Left renal pelvis (tissue), 4 donors: ENCODE measurements around the gene CGN. TPM values are rescaled to one million over a fixed set of nuclear protein-coding genes. Genes with fewer than 3 reads are reported as not detected.
A peak's percentile ranks its signal among the peaks of the same experiment; 100 is the strongest.

ENCODE experiments used
- DNase-seq, 4 donors: peaks; one replicate each; pipeline ENCODE4 v3.0.0-alpha.2; 2013; ENCODE audit warnings: low read depth in 4 of 4, low spot score in 3 of 4
- polyA plus RNA-seq, 4 donors: library from polyadenylated mRNA; unstranded; fragments of 120-200 nt; gene quantifications; one replicate each; pipeline ENCODE4 v1.2.1, GENCODE V29; 2013; ENCODE audit not compliant: insufficient read length in 4 of 4

The CGN gene
- polyA plus RNA-seq, 4 donors: 6.6 to 54.1 (median 41.1) TPM

GRCh38 chr1:151546011-151546925, 35.1 kb downstream of the CGN start:
- no peak for DNase-seq

- peak in 1 of 4 donors; percentile 21 for DNase-seq
These were observed 36.1 kb downstream of the CGN start for GRCh38 chr1:151547119-151547899.

- DNase-seq: no peak
These were observed 36.7 kb downstream of the CGN start for GRCh38 chr1:151547900-151548230.

- no peak for DNase-seq
These were observed 38.0 kb downstream of the CGN start for GRCh38 chr1:151549199-151549598.

GRCh38 chr1:151553659-151554058, 42.5 kb downstream of the CGN start:
- DNase-seq: no peak

- DNase-seq: no peak
These were observed 44.9 kb downstream of the CGN start for GRCh38 chr1:151556052-151556451.

GRCh38 chr1:151562661-151563060, 51.5 kb downstream of the CGN start:
- DNase-seq: no peak

- no peak for DNase-seq
These were observed 52.2 kb downstream of the CGN start for GRCh38 chr1:151563376-151563775.

GRCh38 chr1:151565502-151566189, 54.5 kb downstream of the CGN start:
- no peak for DNase-seq

- no peak for DNase-seq
These were observed 57.5 kb downstream of the CGN start for GRCh38 chr1:151568626-151569088.

- no peak for DNase-seq
These were observed 59.6 kb downstream of the CGN start for GRCh38 chr1:151570819-151571218.

GRCh38 chr1:151574575-151575529, 63.7 kb downstream of the CGN start:
- DNase-seq: no peak

GRCh38 chr1:151577173-151577572, 66.0 kb downstream of the CGN start:
- DNase-seq: no peak

- DNase-seq: no peak
These were observed 67.8 kb downstream of the CGN start for GRCh38 chr1:151578941-151579340.

- DNase-seq: no peak
These were observed 68.4 kb downstream of the CGN start for GRCh38 chr1:151579436-151580225.

- no peak for DNase-seq
These were observed 70.3 kb downstream of the CGN start for GRCh38 chr1:151581451-151581850.

GRCh38 chr1:151581921-151582320, 70.7 kb downstream of the CGN start:
- no peak for DNase-seq

- no peak for DNase-seq
These were observed 72.6 kb downstream of the CGN start for GRCh38 chr1:151583796-151584195.

- DNase-seq: no peak
These were observed 73.1 kb downstream of the CGN start for GRCh38 chr1:151584278-151584677.
